ENCODE measurements around the gene ZNF281.
A peak's percentile ranks its signal among the peaks of the same experiment; 100 is the strongest.
"Not testable (repeated sequence)": the region's sequence is repeated elsewhere in the genome, so short reads cannot be mapped to it uniquely, and the experiment has no call there.

Gene ZNF281

GRCh38 chr1:200409761-200410565, at the start of gene ZNF281:
Gene ZNF281 (minus strand): TSS chr1:200410036. CDS start chr1:200409705, 331 bp downstream.
- no peaks in the 10 kb centered on the region for H3K9me3 Mint-ChIP-seq
- peaks cover 41% of the 10 kb centered on the region for H3K36me3 Mint-ChIP-seq (ENCODE audit: low read depth)
- no peaks in the 10 kb centered on the region for H3K27me3 Mint-ChIP-seq
- H3K4me3 Mint-ChIP-seq, result peak within 1 kb of the TSS; percentile 96
- H3K27ac Mint-ChIP-seq, result peak within 1 kb of the TSS; percentile 97
- H3K4me1 Mint-ChIP-seq (ENCODE audit: low read depth), result peaks cover 56% of the 10 kb centered on the region

GRCh38 chr1:200458780-200459179, 48.9 kb upstream of the ZNF281 start:
- H3K9me3 Mint-ChIP-seq, result no peaks in the 10 kb centered on the region
- no peak overlapping the region for H3K27ac Mint-ChIP-seq
- H3K36me3 Mint-ChIP-seq (ENCODE audit: low read depth), result no peaks in the 10 kb centered on the region
- no peak overlapping the region for H3K4me3 Mint-ChIP-seq
- no peaks in the 10 kb centered on the region for H3K4me1 Mint-ChIP-seq (ENCODE audit: low read depth)
- peaks cover 7% of the 10 kb centered on the region for H3K27me3 Mint-ChIP-seq

- Mint-ChIP-seq H3K36me3 (ENCODE audit: low read depth) (no peaks in the 10 kb centered on the region), H3K27ac (no peak overlapping the region), H3K4me3 (no peak overlapping the region), H3K4me1 (ENCODE audit: low read depth) (no peaks in the 10 kb centered on the region), H3K27me3 (peaks cover 5% of the 10 kb centered on the region), H3K9me3 (no peaks in the 10 kb centered on the region)
Observed at GRCh38 chr1:200457810-200458209, 48.0 kb upstream of the ZNF281 start.

- Mint-ChIP-seq H3K4me1 (ENCODE audit: low read depth) (peaks cover 5% of the 10 kb centered on the region), H3K9me3 (no peaks in the 10 kb centered on the region), H3K27ac (no peak overlapping the region), H3K36me3 (ENCODE audit: low read depth) (no peaks in the 10 kb centered on the region), H3K27me3 (peaks cover 6% of the 10 kb centered on the region), H3K4me3 (no peak overlapping the region)
Observed at GRCh38 chr1:200454425-200454824, 44.6 kb upstream of the ZNF281 start.

- H3K36me3 Mint-ChIP-seq (ENCODE audit: low read depth), result no peaks in the 10 kb centered on the region
- no peak overlapping the region for H3K27ac Mint-ChIP-seq
- H3K4me1 Mint-ChIP-seq (ENCODE audit: low read depth), result peaks cover 11% of the 10 kb centered on the region
- H3K9me3 Mint-ChIP-seq, result no peaks in the 10 kb centered on the region
- H3K27me3 Mint-ChIP-seq, result peaks cover 6% of the 10 kb centered on the region
- H3K4me3 Mint-ChIP-seq, result no peak overlapping the region
Observed at GRCh38 chr1:200453553-200453905, 43.7 kb upstream of the ZNF281 start.

- Mint-ChIP-seq H3K27me3 (peaks cover 6% of the 10 kb centered on the region), H3K9me3 (no peaks in the 10 kb centered on the region), H3K4me1 (ENCODE audit: low read depth) (peaks cover 16% of the 10 kb centered on the region), H3K4me3 (no peak overlapping the region), H3K36me3 (ENCODE audit: low read depth) (no peaks in the 10 kb centered on the region), H3K27ac (no peak overlapping the region)
Observed at GRCh38 chr1:200452850-200453552, 43.2 kb upstream of the ZNF281 start.

GRCh38 chr1:200448034-200448762, 38.4 kb upstream of the ZNF281 start:
- H3K4me1 Mint-ChIP-seq (ENCODE audit: low read depth), result peaks cover 60% of the 10 kb centered on the region
- no peaks in the 10 kb centered on the region for H3K9me3 Mint-ChIP-seq
- peak overlapping the region; percentile 97 for H3K27ac Mint-ChIP-seq
- H3K4me3 Mint-ChIP-seq, result peak overlapping the region; percentile 62
- H3K27me3 Mint-ChIP-seq, result peaks cover 3% of the 10 kb centered on the region
- peaks cover 5% of the 10 kb centered on the region for H3K36me3 Mint-ChIP-seq (ENCODE audit: low read depth)

GRCh38 chr1:200445213-200445612, 35.4 kb upstream of the ZNF281 start:
- Mint-ChIP-seq H3K4me1 (ENCODE audit: low read depth) (peaks cover 60% of the 10 kb centered on the region), H3K27ac (peak overlapping the region; percentile 91), H3K4me3 (peak overlapping the region; percentile 3)

GRCh38 chr1:200444478-200444877, 34.6 kb upstream of the ZNF281 start:
- H3K27me3 Mint-ChIP-seq, result no peaks in the 10 kb centered on the region
- peaks cover 56% of the 10 kb centered on the region for H3K4me1 Mint-ChIP-seq (ENCODE audit: low read depth)
- H3K9me3 Mint-ChIP-seq, result no peaks in the 10 kb centered on the region
- no peak overlapping the region for H3K4me3 Mint-ChIP-seq
- peaks cover 5% of the 10 kb centered on the region for H3K36me3 Mint-ChIP-seq (ENCODE audit: low read depth)
- H3K27ac Mint-ChIP-seq, result peak overlapping the region; percentile 91

More at GRCh38 chr1:200445213-200445612, 35.4 kb upstream of the ZNF281 start:
- H3K36me3 Mint-ChIP-seq (ENCODE audit: low read depth), result peaks cover 5% of the 10 kb centered on the region
- H3K9me3 Mint-ChIP-seq, result no peaks in the 10 kb centered on the region
- no peaks in the 10 kb centered on the region for H3K27me3 Mint-ChIP-seq

- H3K27me3 Mint-ChIP-seq, result no peaks in the 10 kb centered on the region
- H3K27ac Mint-ChIP-seq, result no peak overlapping the region
- H3K4me1 Mint-ChIP-seq (ENCODE audit: low read depth), result peaks cover 58% of the 10 kb centered on the region
- H3K9me3 Mint-ChIP-seq, result no peaks in the 10 kb centered on the region
- H3K4me3 Mint-ChIP-seq, result no peak overlapping the region
- peaks cover 5% of the 10 kb centered on the region for H3K36me3 Mint-ChIP-seq (ENCODE audit: low read depth)
Observed at GRCh38 chr1:200443860-200444259, 34.0 kb upstream of the ZNF281 start.

- Mint-ChIP-seq H3K36me3 (ENCODE audit: low read depth) (peaks cover 5% of the 10 kb centered on the region), H3K27me3 (no peaks in the 10 kb centered on the region), H3K27ac (no peak overlapping the region), H3K4me1 (ENCODE audit: low read depth) (peaks cover 56% of the 10 kb centered on the region), H3K9me3 (no peaks in the 10 kb centered on the region), H3K4me3 (no peak overlapping the region)
Observed at GRCh38 chr1:200442537-200443156, 32.8 kb upstream of the ZNF281 start.

- Mint-ChIP-seq H3K4me3 (no peak overlapping the region), H3K27me3 (no peaks in the 10 kb centered on the region), H3K27ac (no peak overlapping the region), H3K4me1 (ENCODE audit: low read depth) (peaks cover 56% of the 10 kb centered on the region), H3K9me3 (no peaks in the 10 kb centered on the region), H3K36me3 (ENCODE audit: low read depth) (peaks cover 5% of the 10 kb centered on the region)
Observed at GRCh38 chr1:200442023-200442422, 32.2 kb upstream of the ZNF281 start.

- no peaks in the 10 kb centered on the region for H3K9me3 Mint-ChIP-seq
- H3K4me1 Mint-ChIP-seq (ENCODE audit: low read depth), result peaks cover 28% of the 10 kb centered on the region
- H3K36me3 Mint-ChIP-seq (ENCODE audit: low read depth), result no peaks in the 10 kb centered on the region
- no peaks in the 10 kb centered on the region for H3K27me3 Mint-ChIP-seq
- H3K4me3 Mint-ChIP-seq, result no peak overlapping the region
- no peak overlapping the region for H3K27ac Mint-ChIP-seq
Observed at GRCh38 chr1:200438911-200439310, 29.1 kb upstream of the ZNF281 start.

GRCh38 chr1:200438413-200438812, 28.6 kb upstream of the ZNF281 start:
- not testable (repeated sequence) for H3K27me3 Mint-ChIP-seq; H3K4me3 Mint-ChIP-seq; H3K27ac Mint-ChIP-seq; H3K36me3 Mint-ChIP-seq (ENCODE audit: low read depth); H3K9me3 Mint-ChIP-seq
- H3K4me1 Mint-ChIP-seq (ENCODE audit: low read depth), result peaks cover 25% of the 10 kb centered on the region

Measured in stimulated activated naive CD8-positive, alpha-beta T cell treated with anti-CD3 and anti-CD28 coated beads, Interleukin-15, Interleukin-2, amounts not matched to agents 100 ng/mL and 50 ng/mL, for 24 hours (primary cell).